ENCODE results near the gene SND1.

The SND1 gene

GRCh38 chr7:128084896-128085608 lies 433.1 kb downstream of the SND1 start:
- ATAC-seq = peak; percentile 67
- peak; percentile 58; the same call in 1 of the 2 replicates for TF ChIP-seq CREB5 (CRISPR knock-in tag; IDR thresholded peaks at IDR 0.05; ENCODE audit: low read depth)
- no peak for TF ChIP-seq PATZ1 (CRISPR knock-in tag; IDR thresholded peaks at IDR 0.05; ENCODE audit: borderline replicate concordance)
- peak; percentile 52; the same call in 1 of the 2 replicates for TF ChIP-seq ESRRG (CRISPR knock-in tag; IDR thresholded peaks at IDR 0.05)
- no peak for TF ChIP-seq RARB (CRISPR knock-in tag; IDR thresholded peaks at IDR 0.05)
- TF ChIP-seq TCF4 (CRISPR knock-in tag; IDR thresholded peaks at IDR 0.05; ENCODE audit: borderline replicate concordance) = peak; percentile 98
- peak; percentile 64; the same call in 1 of the 2 replicates for TF ChIP-seq ZNF70 (CRISPR knock-in tag; IDR thresholded peaks at IDR 0.05)
- peak; percentile 67 for TF ChIP-seq PPARA (CRISPR knock-in tag; IDR thresholded peaks at IDR 0.05; ENCODE audit: borderline replicate concordance)
- peak; percentile 99 for TF ChIP-seq TSHZ2 (CRISPR knock-in tag; IDR thresholded peaks at IDR 0.05)
- peak; percentile 87 for TF ChIP-seq CSRNP3 (CRISPR knock-in tag; IDR thresholded peaks at IDR 0.05)
- no peak for TF ChIP-seq OSR1 (CRISPR knock-in tag; IDR thresholded peaks at IDR 0.05)
- no peak for TF ChIP-seq ZNF8 (CRISPR knock-in tag; IDR thresholded peaks at IDR 0.05)
- no peak for TF ChIP-seq CSDC2 (CRISPR knock-in tag; IDR thresholded peaks at IDR 0.05)
- no peak for TF ChIP-seq BACH2 (CRISPR knock-in tag; IDR thresholded peaks at IDR 0.05; ENCODE audit: borderline replicate concordance)
- peak; percentile 60; the same call in 1 of the 2 replicates for TF ChIP-seq GLIS3 (CRISPR knock-in tag; IDR thresholded peaks at IDR 0.05)
- no peak for TF ChIP-seq SNAI2 (CRISPR knock-in tag; IDR thresholded peaks at IDR 0.05)
- no peak; the same call in 1 of the 2 replicates for TF ChIP-seq ZNF565 (CRISPR knock-in tag; conservative IDR thresholded peaks at IDR 0.05; ENCODE audit: low read depth)
- TF ChIP-seq ZC3H10 (CRISPR knock-in tag; IDR thresholded peaks at IDR 0.05) = no peak
- TF ChIP-seq ARNTL (CRISPR knock-in tag; IDR thresholded peaks at IDR 0.05; ENCODE audit: borderline replicate concordance, low read depth) = no peak
- TF ChIP-seq ISL1 (CRISPR knock-in tag; IDR thresholded peaks at IDR 0.05) = peak; percentile 49; the same call in 1 of the 2 replicates
- no peak for TF ChIP-seq POU6F1 (CRISPR knock-in tag; IDR thresholded peaks at IDR 0.05; ENCODE audit: borderline replicate concordance, low read depth)
- no peak for TF ChIP-seq TOX (CRISPR knock-in tag; IDR thresholded peaks at IDR 0.05; ENCODE audit: borderline replicate concordance)
- 0 out of 2 replicates have a peak, but pooled peaks have one; percentile 48 for TF ChIP-seq ZFP3 (CRISPR knock-in tag; IDR thresholded peaks at IDR 0.05)
- TF ChIP-seq ZFP30 (CRISPR knock-in tag; IDR thresholded peaks at IDR 0.05) = peak; percentile 42; the same call in 1 of the 2 replicates

GRCh38 chr7:128090492-128090891 lies 438.5 kb downstream of the SND1 start:
- no peak for ATAC-seq
- TF ChIP-seq ZFP30 (CRISPR knock-in tag; IDR thresholded peaks at IDR 0.05) = no peak
- no peak for TF ChIP-seq ZC3H10 (CRISPR knock-in tag; IDR thresholded peaks at IDR 0.05)
- no peak for TF ChIP-seq PPARA (CRISPR knock-in tag; IDR thresholded peaks at IDR 0.05; ENCODE audit: borderline replicate concordance)
- TF ChIP-seq CSDC2 (CRISPR knock-in tag; IDR thresholded peaks at IDR 0.05) = no peak
- TF ChIP-seq POU6F1 (CRISPR knock-in tag; IDR thresholded peaks at IDR 0.05; ENCODE audit: borderline replicate concordance, low read depth) = no peak
- no peak for TF ChIP-seq TCF4 (CRISPR knock-in tag; IDR thresholded peaks at IDR 0.05; ENCODE audit: borderline replicate concordance)
- no peak for TF ChIP-seq BACH2 (CRISPR knock-in tag; IDR thresholded peaks at IDR 0.05; ENCODE audit: borderline replicate concordance)
- TF ChIP-seq ZFP3 (CRISPR knock-in tag; IDR thresholded peaks at IDR 0.05) = no peak
- TF ChIP-seq ESRRG (CRISPR knock-in tag; IDR thresholded peaks at IDR 0.05) = no peak
- no peak for TF ChIP-seq OSR1 (CRISPR knock-in tag; IDR thresholded peaks at IDR 0.05)
- TF ChIP-seq ZNF70 (CRISPR knock-in tag; IDR thresholded peaks at IDR 0.05) = no peak
- TF ChIP-seq TSHZ2 (CRISPR knock-in tag; IDR thresholded peaks at IDR 0.05) = no peak
- no peak for TF ChIP-seq ZNF8 (CRISPR knock-in tag; IDR thresholded peaks at IDR 0.05)
- TF ChIP-seq GLIS3 (CRISPR knock-in tag; IDR thresholded peaks at IDR 0.05) = no peak
- no peak for TF ChIP-seq ISL1 (CRISPR knock-in tag; IDR thresholded peaks at IDR 0.05)
- no peak for TF ChIP-seq RARB (CRISPR knock-in tag; IDR thresholded peaks at IDR 0.05)
